Putamen (tissue), 1 donor: ENCODE results near the gene STAB2.

Experiments used
- DNase-seq: peaks from one replicate; pipeline ENCODE4 v3.0.0-alpha.2; 2016; ENCODE audit warnings: low spot score

STAB2 gene

DNA sequence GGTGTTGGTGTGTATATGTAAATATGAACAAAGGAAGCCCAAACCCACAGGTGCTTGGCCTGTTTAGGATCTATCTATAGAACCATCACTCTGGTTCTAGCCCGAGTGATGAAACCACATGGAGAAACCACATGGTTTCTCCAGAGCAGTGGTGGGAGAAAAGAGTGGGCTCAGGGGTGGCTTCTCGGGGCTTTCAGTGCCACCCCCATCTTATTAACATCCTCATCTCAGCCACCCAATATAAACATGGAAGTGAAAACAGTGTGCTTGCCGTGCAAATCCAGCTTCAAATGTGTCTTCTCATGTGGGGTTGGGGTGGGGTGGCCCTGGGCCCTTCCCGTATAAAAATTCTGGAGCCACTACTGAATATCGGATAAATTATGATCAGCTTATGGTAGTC, 109.0 kb downstream of the STAB2 start:
- DNase-seq: no peak

DNA sequence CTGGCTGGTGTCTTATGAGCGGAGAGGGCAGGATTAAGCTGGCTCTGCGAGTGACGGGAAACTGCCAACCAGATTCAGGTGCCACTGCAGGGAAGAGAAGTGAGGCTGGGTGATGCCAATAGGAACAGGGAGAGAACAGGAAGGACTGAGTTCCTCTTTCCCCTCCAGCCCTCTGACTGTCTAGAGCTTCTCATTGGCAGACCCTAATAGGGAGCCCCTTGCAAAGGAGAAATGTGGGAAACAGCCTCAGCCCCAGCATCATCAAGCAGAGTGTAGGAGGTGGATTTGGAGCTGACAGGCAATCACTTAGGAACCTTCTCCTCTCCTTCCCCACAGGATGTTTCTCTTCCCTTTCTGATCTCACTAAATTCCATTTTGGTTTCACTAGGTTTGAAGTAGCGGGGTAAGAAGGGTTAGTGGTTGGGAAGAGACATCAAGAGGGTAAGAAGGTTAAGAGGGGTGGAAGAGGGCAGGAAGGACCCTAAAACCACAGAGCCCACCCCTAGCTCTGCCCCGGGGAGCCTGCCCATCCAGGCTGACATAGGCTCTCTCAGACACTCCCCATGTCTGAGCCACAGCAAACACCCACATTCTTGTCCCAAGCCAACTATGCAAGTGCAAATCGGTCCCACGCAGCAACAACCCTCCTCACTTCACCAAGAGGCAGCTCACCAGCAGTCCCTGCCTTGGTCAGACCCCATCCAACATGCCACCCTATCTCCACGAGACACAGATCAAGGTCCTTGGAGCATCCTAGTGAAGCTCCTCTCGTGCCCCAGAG, 111.1 kb downstream of the STAB2 start:
- no peak for DNase-seq

DNA sequence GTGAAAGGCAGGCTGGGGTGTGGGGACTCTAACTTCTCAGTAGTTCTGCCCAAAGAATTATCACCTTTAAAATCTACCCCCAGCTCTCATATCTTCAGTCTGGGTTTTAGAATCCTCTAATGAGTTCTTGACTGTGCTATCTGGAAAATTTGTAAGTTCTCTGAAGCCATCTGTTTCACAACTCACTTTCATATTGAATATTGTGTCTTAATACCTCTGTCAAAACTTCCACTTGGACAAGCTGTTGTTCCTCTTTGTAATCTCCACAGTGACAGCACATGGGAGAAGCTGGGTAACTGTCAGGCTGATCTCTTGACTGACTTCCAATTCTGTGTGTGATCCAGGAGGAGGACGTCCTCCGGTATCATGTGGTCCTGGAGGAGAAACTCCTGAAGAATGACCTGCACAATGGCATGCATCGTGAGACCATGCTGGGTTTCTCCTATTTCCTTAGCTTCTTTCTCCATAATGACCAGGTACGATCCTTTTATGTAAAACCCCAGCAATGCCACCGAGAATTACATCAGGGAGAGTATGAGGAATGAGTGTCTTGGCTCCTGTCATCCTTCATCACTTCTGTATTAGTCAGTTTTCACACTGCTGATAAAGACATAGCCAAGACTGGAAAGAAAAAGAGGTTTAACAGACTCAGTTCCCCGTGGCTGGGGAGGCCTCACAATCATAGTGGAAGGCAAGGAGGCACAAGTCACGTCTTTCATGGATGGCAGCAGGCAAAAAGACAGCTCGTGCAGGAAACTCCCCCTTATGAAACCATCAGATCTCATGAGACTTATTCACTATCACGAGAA, 111.9 kb downstream of the STAB2 start:
- no peak for DNase-seq

DNA sequence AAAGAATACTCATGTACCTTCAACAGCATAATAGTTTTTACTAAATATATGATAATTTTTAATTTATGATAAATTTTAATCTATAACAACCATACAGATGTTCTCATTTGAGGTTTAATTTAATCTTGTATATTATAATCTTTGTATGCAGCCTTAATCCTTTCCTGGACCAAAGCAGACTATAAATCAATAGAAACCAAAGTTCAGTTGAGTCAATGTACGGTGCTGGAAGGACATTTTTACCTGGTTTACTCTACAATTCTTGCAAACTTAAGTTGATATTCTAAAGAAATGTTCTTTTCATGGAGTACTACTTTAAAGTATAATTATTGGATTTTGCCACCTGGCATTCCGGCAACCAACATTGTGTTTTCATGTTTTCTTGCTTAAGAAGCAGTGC, 118.0 kb downstream of the STAB2 start:
- DNase-seq: no peak

DNA sequence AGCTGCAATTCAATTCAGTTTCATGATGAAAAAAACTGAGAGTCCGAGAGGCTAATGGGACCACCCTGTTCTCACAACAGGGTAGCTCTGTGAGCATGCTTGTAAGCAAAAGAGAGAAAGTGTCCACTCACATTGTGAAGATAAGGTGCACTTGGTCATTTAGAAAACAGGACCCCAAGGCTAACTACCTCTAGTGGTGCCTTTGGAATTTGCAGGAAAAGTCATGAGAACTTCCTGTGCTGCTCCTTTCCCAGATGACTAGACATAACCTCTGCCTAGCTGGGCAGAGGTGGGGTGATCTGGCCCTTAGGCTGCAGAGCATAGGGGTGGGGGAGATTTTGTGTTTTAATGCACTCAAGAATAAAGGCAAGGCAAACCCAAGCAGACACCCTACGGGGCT, 118.9 kb downstream of the STAB2 start:
- DNase-seq: no peak

GRCh38 chr12:103707446-103707845, 120.4 kb downstream of the STAB2 start:
- no peak for DNase-seq

DNA sequence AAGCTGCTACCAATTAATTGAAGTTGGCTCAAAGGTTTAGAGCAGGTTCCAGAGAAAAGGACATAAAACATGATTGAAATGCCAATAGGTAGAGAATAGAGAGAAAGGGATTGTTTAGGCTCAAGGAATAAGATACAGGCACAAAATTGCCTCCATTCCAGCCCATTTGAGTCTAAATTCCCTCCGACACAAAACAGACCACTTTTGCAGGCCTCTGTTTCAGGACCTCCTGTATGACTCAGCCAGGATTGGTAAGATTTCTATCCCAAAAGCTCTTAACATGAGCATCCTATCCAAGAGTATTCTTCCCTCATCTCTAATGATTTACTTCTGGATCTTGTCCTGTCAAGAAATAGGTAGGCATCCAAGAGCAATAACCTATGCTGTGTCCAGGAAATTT, 123.5 kb downstream of the STAB2 start:
- no peak for DNase-seq

DNA sequence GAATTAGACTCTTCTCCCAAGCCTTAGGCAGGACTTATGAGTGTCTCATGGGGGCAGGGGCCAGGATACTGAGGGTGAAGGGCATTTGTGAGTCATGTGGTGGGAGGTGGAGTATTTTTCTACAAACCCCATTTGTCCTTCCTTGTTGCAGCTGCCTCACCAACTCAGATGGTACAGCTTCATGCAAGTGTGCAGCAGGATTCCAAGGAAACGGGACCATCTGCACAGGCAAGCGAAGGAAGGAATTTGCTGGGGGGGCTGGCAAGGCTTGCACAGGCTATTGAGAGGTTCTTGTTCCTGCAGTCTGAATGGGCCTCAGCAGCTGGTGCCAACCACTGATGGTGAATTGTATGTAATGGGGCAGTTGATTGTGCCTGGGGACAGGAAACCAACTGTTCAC, 125.1 kb downstream of the STAB2 start:
- no peak for DNase-seq

GRCh38 chr12:103715494-103715893, 128.4 kb downstream of the STAB2 start:
- no peak for DNase-seq

- no peak for DNase-seq
These were observed 129.6 kb downstream of the STAB2 start for GRCh38 chr12:103716517-103717196.

DNA sequence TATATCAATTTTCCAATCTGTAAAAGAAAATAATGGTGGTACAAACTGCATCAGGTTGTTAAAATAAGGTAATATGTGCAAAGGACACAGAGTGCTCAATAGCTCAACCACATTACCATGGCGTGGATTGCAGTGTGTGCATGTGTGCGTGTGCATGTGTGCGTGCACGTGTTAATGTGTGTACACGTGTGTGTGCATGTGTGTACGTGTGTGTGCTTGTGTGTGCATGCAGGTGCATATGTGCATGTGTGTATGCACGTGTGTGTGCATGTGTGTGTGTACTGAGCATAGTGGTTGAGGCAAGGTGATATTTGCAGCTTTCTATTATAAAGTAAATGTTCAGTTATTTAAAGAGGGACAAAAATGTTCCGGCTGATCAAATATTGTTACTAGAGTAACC, 138.3 kb downstream of the STAB2 start:
- DNase-seq: no peak

DNA sequence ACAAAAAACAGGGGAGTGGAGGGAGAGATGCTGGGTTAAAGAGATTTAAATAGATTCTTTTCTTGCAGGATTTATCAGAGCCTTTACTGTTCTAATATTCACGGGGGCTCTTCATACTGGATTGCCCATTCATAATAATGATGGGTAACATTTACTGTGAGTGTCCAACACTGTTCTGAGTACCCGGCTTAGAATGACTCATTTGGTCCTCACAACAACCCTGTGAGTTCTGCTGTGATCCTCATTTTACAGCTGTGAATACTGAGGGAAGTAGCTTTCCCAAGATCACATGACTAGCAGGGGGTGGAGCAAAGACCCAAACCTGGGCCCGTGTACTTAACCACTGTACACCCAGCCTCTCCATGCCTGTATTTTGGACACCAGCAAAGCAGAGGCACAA, 140.6 kb downstream of the STAB2 start:
- DNase-seq: no peak

DNA sequence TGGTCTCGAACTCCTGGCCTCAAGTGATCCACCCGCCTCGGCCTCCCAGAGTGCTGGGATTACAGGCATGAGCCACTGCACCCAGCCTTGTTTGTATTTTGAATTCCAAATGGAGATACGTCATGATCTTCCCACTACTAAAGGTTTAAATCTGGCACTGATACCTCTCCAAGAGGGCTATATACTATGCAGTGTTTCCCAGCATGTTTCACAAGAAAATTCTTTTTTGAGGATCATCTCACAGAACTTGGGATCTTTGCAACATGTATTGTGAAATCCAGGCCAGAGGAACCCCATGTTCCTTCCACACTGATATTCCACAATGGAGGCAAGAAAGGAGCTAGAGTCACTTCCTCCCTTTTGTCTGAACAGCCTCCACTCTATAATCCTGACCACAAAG, 141.2 kb downstream of the STAB2 start:
- no peak for DNase-seq

DNA sequence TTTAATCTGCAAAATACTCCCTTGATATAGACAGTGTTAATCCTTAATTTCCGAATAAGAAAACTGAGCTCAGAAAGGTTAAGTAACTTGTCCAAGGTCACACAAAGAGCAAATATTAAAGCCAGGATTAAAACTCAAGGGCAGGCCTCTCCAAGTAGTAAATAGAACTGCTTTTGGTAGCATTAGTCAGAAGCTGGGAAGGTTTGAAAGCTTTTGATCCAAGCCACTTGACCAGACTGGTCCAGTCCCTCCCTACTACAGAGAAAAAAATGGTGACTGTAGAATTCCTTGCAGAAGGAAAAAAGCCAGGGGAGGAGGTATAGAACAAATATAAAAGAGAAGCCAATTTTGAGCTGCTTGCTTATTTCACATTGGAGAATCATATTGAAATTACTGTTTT, 142.4 kb downstream of the STAB2 start:
- DNase-seq: no peak

GRCh38 chr12:103731539-103731938, 144.5 kb downstream of the STAB2 start:
- DNase-seq: no peak

- DNase-seq: no peak
These were observed 147.8 kb downstream of the STAB2 start for GRCh38 chr12:103734863-103735262.

DNA sequence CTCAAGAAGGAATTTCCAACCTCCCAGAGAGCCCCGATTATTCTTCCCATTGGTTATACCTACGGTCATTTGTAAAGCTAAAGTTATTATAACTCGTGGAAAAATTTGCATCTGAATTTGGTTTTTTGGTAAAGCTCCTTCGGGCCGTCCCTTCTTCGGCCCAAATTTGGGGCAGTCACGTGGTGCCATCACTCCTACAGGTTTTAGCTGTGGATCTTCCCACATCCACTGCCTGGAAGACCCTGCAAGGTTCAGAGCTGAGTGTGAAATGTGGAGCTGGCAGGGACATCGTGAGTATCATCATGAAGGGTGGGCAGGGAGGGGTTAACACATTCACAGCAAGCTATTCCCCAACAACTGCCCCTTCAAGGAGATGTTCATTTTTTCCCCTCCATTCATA, 148.2 kb downstream of the STAB2 start:
- no peak for DNase-seq

GRCh38 chr12:103736572-103736971, 149.5 kb downstream of the STAB2 start:
- no peak for DNase-seq

DNA sequence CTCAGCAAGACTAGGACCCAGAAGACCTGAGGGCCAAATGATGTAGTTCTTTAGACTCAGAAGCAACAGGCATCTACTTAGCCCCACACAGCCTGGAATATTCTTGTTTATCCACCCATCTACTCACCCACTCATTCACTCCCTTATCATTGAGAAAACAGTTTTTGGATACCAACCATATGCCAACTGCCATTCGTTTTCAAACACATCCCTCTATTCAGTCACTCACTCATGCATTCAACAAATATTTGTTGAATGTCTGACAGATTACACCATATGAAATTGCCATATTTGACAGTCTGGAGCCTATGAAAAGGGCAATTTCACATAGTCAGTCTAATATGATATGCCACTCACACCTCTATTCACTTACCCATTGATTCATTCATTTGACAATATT, 150.8 kb downstream of the STAB2 start:
- DNase-seq: no peak

DNA sequence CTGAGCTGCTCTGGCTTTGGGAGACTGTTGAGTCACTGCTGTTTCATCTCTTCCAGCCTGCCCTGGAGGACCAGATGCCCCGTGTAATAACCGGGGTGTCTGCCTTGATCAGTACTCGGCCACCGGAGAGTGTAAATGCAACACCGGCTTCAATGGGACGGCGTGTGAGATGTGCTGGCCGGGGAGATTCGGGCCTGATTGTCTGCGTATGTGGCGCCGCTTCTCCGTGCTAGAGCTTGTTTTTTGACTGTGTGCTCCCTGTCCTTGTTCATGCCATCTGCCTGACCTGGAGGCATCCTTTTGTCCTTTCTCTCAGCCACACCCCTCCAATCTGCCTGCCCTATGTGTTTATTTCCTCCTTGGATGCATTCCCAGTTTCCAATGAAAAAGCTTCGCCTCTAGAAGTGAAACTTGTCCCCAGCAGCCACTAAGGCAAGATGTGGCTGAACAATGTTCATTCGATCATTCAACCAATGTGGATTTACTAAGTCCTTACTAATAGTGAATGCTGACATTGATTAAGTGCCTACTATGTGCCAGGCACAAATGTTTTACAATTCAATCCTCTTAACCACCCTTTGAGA, 155.4 kb downstream of the STAB2 start:
- DNase-seq: peak; percentile 8

- DNase-seq: no peak
These were observed 156.7 kb downstream of the STAB2 start for GRCh38 chr12:103743788-103744187.

- no peak for DNase-seq
These were observed 158.9 kb downstream of the STAB2 start for GRCh38 chr12:103745962-103746361.

DNA sequence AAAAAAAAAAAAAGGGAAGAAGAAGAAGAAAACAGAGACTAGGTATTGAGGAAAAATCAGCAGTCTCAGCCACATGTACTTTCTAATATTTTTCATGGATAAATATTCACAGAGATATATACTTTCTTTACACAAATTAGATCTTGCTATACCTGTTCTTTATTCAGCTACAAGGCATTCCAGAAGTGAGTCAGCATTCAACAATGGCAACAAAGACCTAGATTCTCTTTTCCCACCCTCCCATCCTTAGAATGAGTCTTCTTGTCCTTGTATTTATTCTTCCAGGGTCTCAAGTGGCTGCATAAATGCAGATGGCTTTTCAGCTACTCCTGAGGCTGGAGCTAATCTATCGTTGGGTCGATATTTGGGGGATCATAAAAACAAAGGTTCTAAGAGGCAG, 160.9 kb downstream of the STAB2 start:
- DNase-seq: no peak
